Medulla oblongata (tissue), 1 donor: Measurements from ENCODE around the gene SELENOM.
"Not testable (repeated sequence)": the region's sequence is repeated elsewhere in the genome, so short reads cannot be mapped to it uniquely, and the experiment has no call there.

Source experiments
- DNase-seq: peaks from one replicate; pipeline ENCODE4 v3.0.0-alpha.2; 2015; ENCODE audit errors: extremely low spot score

SELENOM gene

DNA sequence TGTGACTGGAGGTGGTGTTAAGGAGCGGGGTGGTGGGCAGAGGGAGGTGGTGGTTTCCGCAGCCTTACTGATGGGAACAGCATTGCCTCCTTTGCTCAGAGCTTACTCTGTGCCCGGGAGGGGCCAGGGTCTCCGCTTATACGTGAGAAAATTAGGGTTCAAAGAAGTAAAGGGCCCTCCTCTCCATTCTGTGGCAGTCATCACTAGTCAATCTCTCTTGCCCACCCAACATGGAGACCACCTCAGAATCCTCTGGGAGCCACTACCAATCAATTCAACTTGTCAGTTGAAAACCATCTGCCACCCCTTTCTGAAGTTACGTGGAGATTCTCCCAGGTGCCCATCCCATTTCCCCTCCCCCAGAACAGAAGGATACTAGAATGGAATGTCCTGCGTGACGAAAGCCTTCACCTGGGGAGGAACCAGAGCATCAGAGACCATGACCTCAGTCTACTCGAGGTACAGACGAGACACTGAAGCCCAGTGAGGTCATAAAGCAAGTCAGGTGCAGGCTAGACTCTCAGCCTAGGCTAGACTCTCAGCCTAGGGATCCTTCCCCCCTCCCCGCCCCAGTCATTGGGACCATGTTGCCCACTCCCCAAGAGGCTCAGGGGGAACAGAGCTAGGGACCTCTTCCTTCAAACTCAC is 2.0 kb downstream of the SELENOM start:
- DNase-seq, result no peak

- no peak for DNase-seq
These were observed 2.5 kb downstream of the SELENOM start for GRCh38 chr22:31104869-31105268.

DNA sequence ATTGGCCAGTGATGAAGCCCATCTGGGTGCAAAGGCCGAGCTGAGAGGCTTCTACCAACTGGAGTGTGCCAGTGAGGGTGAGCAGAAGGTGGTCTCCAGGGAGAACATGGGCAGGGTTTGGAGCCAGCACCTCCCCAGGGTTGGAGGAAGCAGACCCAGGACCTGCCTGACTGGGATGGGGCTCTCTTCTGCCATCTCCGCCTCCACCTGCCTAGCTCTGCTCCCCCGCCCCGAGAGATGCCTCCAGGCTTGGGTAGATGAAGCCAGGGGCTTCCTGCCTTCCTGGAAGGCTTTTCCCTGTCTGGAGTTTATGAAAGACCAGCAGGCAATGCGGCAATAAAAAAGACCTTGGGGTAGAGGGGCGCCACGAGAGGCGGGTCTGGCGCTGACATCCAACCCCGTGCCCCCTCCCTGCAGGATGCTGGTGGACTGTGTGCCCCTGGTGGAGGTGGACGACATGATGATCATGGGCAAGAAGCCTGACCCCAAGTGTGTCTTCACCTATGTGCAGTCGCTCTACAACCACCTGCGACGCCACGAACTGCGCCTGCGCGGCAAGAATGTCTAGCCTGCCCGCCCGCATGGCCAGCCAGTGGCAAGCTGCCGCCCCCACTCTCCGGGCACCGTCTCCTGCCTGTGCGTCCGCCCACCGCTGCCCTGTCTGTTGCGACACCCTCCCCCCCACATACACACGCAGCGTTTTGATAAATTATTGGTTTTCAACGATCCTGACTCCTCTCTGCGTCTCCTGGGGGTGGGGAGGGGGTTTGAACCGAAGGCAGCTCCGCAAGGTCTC is 3.3 kb downstream of the SELENOM start:
- DNase-seq, result no peak

GRCh38 chr22:31103111-31103510 is 4.3 kb downstream of the SELENOM start:
- no peak for DNase-seq

DNA sequence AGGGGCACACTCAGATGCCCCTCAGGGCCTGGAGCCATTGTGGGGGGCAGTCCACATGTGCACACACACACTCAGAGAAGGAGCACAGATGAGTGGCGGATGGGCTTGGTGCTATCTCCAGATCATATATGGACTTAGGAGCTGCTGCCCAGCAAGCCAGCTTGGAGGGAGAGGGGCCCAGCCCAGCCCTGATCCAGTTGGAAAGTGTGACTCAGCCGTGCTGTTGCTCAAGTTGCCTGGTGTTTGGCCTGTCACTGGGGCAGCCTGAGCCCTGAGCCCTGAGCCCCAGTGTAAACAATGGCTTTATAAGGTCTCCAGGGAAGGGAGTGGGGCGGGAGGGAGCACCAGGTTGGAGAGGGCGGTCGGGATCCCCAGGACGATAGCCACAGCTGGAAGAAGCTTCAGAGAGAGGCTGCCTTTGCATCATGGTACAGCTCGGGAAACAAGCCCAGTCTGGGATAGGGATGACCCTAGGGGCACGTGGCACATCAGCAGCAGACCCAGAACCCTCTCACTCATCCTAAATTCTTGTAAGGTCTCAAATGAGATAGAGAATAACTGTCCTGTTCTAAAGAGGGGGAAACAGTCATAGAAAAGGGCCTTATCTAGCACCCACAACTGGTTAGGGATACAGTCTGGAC is 4.8 kb downstream of the SELENOM start:
- no peak for DNase-seq

DNA sequence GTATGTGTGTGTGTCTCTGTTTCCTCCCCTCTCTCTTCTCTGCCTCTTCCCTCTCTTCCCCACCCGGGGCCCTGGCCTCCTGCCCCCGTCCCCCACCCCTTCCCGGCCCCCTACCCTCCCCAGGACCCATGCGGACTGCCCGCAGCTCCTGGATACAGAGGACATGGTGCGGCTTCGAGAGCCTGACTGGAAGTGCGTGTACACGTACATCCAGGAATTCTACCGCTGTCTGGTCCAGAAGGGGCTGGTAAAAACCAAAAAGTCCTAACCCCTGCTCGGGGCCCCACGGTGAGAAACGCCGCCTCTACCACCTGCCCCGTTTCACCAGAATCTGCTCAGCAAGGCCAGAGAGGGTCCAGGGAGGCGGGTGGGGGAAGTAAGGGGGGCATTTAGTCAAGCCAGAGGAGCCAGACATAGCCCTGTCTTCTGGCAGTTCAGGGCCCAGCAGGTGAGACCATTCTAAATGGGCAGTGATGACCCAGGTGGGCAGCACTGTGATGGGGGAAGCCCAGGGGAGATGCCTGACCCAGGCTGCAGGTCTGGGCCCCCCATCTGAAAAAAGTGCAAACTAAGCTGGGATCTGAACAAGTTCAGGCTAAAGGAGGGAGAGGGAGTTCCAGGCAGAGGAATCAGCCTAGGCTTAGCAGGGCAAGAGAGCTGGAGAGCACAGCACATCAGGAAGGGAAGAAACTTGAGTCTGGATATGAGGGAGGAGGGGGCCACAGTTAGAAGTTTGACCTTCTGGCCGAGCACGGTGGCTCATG is 6.4 kb downstream of the SELENOM start:
- DNase-seq, result no peak

DNA sequence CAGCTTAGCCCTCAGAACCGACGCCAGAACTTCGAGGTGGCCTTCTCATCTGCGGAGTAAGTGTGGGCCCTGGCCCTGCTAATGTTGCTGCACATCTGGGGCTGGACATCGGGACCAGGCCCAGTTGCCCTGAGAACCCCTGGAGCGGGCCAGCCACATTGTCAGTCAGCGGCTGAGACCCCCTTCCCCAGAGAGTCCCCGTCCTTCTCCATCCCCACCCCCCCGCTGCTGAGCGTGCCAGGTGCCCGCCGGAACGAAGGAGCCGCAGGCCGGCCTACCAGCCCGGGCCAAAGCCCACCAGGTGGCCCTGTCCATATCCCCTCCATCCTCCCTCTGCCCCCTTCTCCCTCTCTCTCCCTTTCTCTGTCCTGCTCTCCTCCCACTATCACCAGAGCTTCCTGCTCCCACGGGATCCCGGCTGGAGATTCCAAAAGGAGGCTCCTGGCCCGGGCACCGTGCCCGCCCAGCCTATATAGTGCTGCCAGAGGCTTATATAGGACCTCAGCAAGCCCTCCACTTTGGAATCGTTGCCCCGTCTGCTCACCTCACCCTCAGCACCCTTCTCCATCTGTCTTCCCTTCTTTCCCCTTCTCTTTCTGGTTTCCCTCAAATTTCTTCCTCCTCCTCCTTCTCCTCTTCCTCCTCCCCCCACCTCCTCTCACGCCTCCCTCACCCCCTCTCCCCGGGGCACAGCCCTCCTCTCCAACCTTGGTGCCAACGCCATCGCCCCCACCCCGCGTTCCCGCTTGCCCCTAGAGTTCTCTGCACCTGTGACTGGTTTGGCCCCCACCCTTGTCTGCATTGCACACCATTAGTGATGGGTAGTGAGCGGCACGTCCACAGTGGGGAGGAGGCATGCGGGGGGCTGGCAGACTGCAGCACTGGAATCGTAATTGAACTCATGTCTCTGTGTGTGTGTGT is 7.3 kb downstream of the SELENOM start:
- DNase-seq, result no peak

DNA sequence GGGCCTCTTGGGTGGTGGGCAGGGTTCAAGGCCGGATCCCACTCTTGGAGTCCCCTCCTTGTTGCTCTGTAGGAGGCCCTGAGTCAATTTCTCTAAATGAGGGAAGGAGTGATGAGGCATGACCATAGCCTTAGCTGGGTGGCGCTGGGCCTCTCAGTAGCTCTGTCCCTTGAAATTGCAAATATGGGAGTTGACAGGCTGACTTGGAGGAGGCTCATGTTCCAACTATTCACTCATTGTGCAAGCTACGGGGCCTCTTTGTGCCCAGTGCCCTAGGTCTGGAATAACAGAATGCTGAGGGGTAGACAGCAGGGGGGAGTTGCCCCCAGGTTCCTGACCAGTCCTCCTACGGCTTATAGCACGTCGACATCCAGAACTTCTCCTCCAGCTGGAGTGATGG is 8.0 kb downstream of the SELENOM start:
- no peak for DNase-seq

GRCh38 chr22:31098632-31099110 is 8.7 kb downstream of the SELENOM start:
- DNase-seq, result no peak

GRCh38 chr22:31097941-31098631 is 9.3 kb downstream of the SELENOM start:
- DNase-seq, result no peak

- DNase-seq, result not testable (repeated sequence)
These were observed 9.8 kb downstream of the SELENOM start for GRCh38 chr22:31097539-31097938.

DNA sequence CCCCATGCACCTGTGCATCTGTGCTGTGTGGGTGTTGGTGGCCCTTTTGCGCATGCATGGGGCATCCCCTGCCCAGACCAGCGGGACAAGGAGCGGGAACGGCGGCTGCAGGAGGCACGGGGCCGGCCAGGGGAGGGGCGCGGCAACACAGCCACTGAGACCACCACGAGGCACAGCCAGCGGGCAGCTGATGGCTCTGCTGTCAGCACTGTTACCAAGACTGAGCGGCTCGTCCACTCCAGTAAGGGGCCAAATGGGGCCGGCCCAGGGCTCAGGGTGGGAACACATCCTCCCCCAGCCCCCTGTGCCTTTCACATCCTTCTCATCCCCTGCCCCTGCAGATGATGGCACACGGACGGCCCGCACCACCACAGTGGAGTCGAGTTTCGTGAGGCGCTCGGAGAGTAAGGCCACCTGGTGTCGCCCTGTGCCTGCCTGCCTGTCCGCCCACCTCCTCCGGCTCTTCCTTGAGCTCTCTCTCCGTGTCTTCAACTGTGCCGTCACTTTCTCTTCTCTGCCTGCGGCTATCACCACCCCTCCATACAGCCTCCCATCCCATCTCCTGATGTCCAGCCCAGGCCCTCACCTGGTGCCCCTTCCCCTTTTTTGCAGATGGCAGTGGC is 10.6 kb downstream of the SELENOM start:
- DNase-seq, result no peak

- no peak for DNase-seq
These were observed 11.6 kb downstream of the SELENOM start for GRCh38 chr22:31095637-31096249.

GRCh38 chr22:31094741-31095140 is 12.6 kb downstream of the SELENOM start:
- DNase-seq, result no peak

GRCh38 chr22:31094021-31094551 is 13.3 kb downstream of the SELENOM start:
- DNase-seq, result peak; percentile 69

- DNase-seq, result peak; percentile 50
These were observed 14.1 kb downstream of the SELENOM start for GRCh38 chr22:31093086-31093850.

GRCh38 chr22:31092161-31092560 is 15.2 kb downstream of the SELENOM start:
- DNase-seq, result no peak
